Hepatocyte (in vitro differentiated cells): Measurements from ENCODE around the gene SYTL3. TPM values are rescaled to one million over a fixed set of nuclear protein-coding genes. Genes with fewer than 3 reads are reported as not detected.

Source experiments
- DNase-seq: peaks from one replicate; pipeline ENCODE4 v3.0.0-alpha.2; 2016; ENCODE audit warnings: low spot score
- H2AFZ ChIP-seq: fragments of 200-600 bp; sonication (generic); 2 replicates; pipeline ENCODE4 v1.6.0; 2016; ENCODE audit warnings: antibody characterized with exemption, mild to moderate bottlenecking
- H3K27ac ChIP-seq: fragments of 200-600 bp; sonication (generic); 2 replicates; pipeline ENCODE4 v1.5.1; 2016; ENCODE audit warnings: mild to moderate bottlenecking
- H3K27me3 ChIP-seq: fragments of 200-600 bp; sonication (generic); 2 replicates; pipeline ENCODE4 v1.6.1; 2016
- H3K36me3 ChIP-seq: fragments of 200-600 bp; sonication (generic); replicated peaks from 2 replicates; pipeline ENCODE4 v1.5.1; 2016; ENCODE audit warnings: low read depth; ENCODE audit not compliant: insufficient read depth
- H3K4me1 ChIP-seq: fragments of 200-600 bp; sonication (generic); 2 replicates; pipeline ENCODE4 v1.5.1; 2016; ENCODE audit warnings: mild to moderate bottlenecking, moderate library complexity; ENCODE audit not compliant: insufficient read depth
- H3K4me2 ChIP-seq: fragments of 200-600 bp; sonication (generic); 2 replicates; pipeline ENCODE4 v1.6.0; 2016
- H3K4me3 ChIP-seq: fragments of 200-600 bp; sonication (generic); 2 replicates; pipeline ENCODE4 v1.5.1; 2016; ENCODE audit warnings: mild to moderate bottlenecking
- H3K79me2 ChIP-seq: fragments of 200-600 bp; sonication (generic); 2 replicates; pipeline ENCODE4 v1.6.0; 2017; ENCODE audit warnings: mild to moderate bottlenecking
- H3K9me2 ChIP-seq: fragments of 200-600 bp; sonication (generic); replicated peaks from 2 replicates; pipeline ENCODE4 v1.6.0; 2017; ENCODE audit warnings: mild to moderate bottlenecking; ENCODE audit not compliant: insufficient read depth
- H3K9me3 ChIP-seq: fragments of 200-600 bp; sonication (generic); 2 replicates; pipeline ENCODE4 v1.5.1; 2016; ENCODE audit warnings: low read depth, mild to moderate bottlenecking
- H4K20me1 ChIP-seq: fragments of 200-600 bp; sonication (generic); 2 replicates; pipeline ENCODE4 v1.6.0; 2016; ENCODE audit warnings: mild to moderate bottlenecking; ENCODE audit not compliant: insufficient read depth, poor library complexity, severe bottlenecking
- EZH2 ChIP-seq: fragments of 200-600 bp; sonication (generic); IDR thresholded peaks from 2 replicates; pipeline ENCODE4 v1.6.1; 2016; ENCODE audit warnings: antibody characterized with exemption, mild to moderate bottlenecking, borderline replicate concordance
- EZH2phosphoT487 ChIP-seq: fragments of 200-600 bp; sonication (generic); IDR thresholded peaks from one replicate; pipeline ENCODE4 v1.6.1; 2018; ENCODE audit warnings: antibody characterized with exemption, mild to moderate bottlenecking, low read depth, moderate library complexity; ENCODE audit not compliant: unreplicated experiment, severe bottlenecking
- WGBS: methylation state at CpG from one replicate; pipeline ENCODE4 v1.1.6; 2016; ENCODE audit warnings: low lambda C conversion rate; ENCODE audit errors: missing lambda C conversion rate; 5-methylcytosine and 5-hydroxymethylcytosine counted together
- polyA plus RNA-seq: library from polyadenylated mRNA; unstranded; fragments of >200 nt; fragmentation: Nextera tagmentation; extraction: Ambion mirVana; gene quantifications from 2 replicates; pipeline ENCODE4 v1.2.1, GENCODE V29; 2016
- total RNA-seq: library from RNA; depleted of rRNA; stranded (reverse); fragments of >200 nt; gene quantifications from 2 replicates; pipeline ENCODE4 v1.2.3, GENCODE V29; 2014
- TF ChIP-seq, protein P1 (sequence below): fragments of 200-600 bp; sonication (generic); IDR thresholded peaks from 2 replicates; pipeline ENCODE4 v1.5.1; 2016; ENCODE audit warnings: antibody characterized with exemption, mild to moderate bottlenecking; ENCODE audit not compliant: poor library complexity

The SYTL3 gene
- total and polyA plus RNA-seq, 2 experiments from 2014 or later: 1.4 to 1.5 TPM

DNA sequence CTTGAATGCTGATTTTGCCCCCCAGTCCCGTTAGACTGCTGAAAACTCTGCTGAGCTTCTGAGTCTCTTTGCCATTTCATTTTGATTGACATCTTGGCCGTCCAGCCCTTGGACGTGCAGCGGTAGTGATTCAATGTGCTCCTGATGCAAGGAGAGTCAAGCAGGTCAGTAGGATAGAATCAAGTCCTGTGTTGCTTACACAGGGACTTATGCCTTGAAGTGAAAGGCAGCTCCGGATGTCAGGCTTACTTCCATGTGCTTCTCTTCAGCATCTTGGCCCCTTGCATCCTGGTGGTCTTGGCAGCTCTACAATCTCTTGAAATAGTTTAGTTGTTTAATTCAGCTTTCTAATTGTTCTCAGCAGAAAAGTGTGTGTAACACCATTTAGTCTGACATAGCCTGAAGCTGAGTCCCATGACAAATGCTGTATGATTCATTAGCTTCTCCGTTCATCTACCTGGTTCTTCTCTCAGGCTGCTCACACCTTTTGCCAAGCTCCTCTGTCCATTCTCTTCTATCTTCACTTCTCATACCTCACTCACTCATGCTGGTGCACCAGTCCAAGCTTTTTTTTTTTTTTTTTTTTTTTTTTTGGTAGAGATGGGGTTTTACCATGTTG is 93.3 kb downstream of the SYTL3 start:
- no peaks in the 10 kb centered on the region for H3K36me3 ChIP-seq
- no peak overlapping the region for H3K4me3 ChIP-seq
- no peak overlapping the region for H2AFZ ChIP-seq
- H3K9me3 ChIP-seq: no peaks in the 10 kb centered on the region
- no peak for DNase-seq
- H3K27me3 ChIP-seq: no peaks in the 10 kb centered on the region
- H3K27ac ChIP-seq: no peak overlapping the region
- no peaks in the 10 kb centered on the region for H3K4me1 ChIP-seq
- 82% methylated on average over 6 of the region's 6 CpGs for WGBS
- TF ChIP-seq EZH2phosphoT487 (no peak), EZH2 (no peak)
- TF ChIP-seq, protein P1, sequence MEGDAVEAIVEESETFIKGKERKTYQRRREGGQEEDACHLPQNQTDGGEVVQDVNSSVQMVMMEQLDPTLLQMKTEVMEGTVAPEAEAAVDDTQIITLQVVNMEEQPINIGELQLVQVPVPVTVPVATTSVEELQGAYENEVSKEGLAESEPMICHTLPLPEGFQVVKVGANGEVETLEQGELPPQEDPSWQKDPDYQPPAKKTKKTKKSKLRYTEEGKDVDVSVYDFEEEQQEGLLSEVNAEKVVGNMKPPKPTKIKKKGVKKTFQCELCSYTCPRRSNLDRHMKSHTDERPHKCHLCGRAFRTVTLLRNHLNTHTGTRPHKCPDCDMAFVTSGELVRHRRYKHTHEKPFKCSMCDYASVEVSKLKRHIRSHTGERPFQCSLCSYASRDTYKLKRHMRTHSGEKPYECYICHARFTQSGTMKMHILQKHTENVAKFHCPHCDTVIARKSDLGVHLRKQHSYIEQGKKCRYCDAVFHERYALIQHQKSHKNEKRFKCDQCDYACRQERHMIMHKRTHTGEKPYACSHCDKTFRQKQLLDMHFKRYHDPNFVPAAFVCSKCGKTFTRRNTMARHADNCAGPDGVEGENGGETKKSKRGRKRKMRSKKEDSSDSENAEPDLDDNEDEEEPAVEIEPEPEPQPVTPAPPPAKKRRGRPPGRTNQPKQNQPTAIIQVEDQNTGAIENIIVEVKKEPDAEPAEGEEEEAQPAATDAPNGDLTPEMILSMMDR: no peak
- no peaks in the 10 kb centered on the region for H3K9me2 ChIP-seq
- no peaks in the 10 kb centered on the region for H3K79me2 ChIP-seq
- H4K20me1 ChIP-seq: no peaks in the 10 kb centered on the region
- no peak overlapping the region for H3K4me2 ChIP-seq

DNA sequence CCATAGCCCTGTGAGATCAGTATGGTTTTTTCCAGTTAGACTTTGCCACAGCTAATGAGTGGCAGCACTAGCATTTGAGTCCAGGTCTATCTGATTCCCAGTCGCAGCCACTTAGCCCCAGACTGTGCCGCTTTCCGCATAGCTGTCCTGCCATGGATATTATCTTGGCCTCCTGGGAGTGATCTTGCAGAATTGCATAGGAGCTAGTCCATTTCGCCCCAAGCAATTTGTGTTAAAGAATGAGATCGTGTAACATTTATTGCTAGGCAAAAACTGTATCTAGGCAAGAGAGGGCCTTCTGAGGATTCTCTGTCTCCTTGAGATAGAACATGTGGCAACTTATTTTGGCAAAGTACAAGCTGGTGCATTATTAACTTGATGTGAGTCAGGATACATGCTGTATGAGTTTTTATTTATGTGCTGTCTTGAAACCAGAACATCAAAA is 95.2 kb downstream of the SYTL3 start:
- WGBS: 47% methylated on average over 5 of the region's 5 CpGs
- no peaks in the 10 kb centered on the region for H4K20me1 ChIP-seq

GRCh38 chr6:158751224-158751623 is 101.4 kb downstream of the SYTL3 start:
- Histone ChIP-seq H3K9me3 (no peaks in the 10 kb centered on the region), H3K36me3 (no peaks in the 10 kb centered on the region), H3K79me2 (no peaks in the 10 kb centered on the region), H3K27ac (peak overlapping the region; percentile 69), H2AFZ (no peak overlapping the region), H3K4me2 (peak overlapping the region; percentile 6), H4K20me1 (no peaks in the 10 kb centered on the region), H3K4me3 (no peak overlapping the region), H3K4me1 (peaks cover 11% of the 10 kb centered on the region), H3K9me2 (no peaks in the 10 kb centered on the region), H3K27me3 (no peaks in the 10 kb centered on the region)
- WGBS: 84% methylated on average over 8 of the region's 9 CpGs
- TF ChIP-seq, protein P1: no peak
- TF ChIP-seq EZH2phosphoT487: no peak
- TF ChIP-seq EZH2: no peak
- DNase-seq: no peak

More for the DNA sequence above, 95.2 kb downstream of the SYTL3 start:
- H3K4me3 ChIP-seq: no peak overlapping the region
- no peak overlapping the region for H3K4me2 ChIP-seq
- no peaks in the 10 kb centered on the region for H3K27me3 ChIP-seq
- no peaks in the 10 kb centered on the region for H3K36me3 ChIP-seq
- no peaks in the 10 kb centered on the region for H3K9me2 ChIP-seq
- TF ChIP-seq, protein P1: no peak
- TF ChIP-seq EZH2 (no peak), EZH2phosphoT487 (no peak)
- H3K4me1 ChIP-seq: no peaks in the 10 kb centered on the region
- no peaks in the 10 kb centered on the region for H3K79me2 ChIP-seq
- no peak overlapping the region for H3K27ac ChIP-seq
- H2AFZ ChIP-seq: no peak overlapping the region
- no peak for DNase-seq
- no peaks in the 10 kb centered on the region for H3K9me3 ChIP-seq
